HEK293T (cell line): ENCODE results near the gene CUEDC1.

Experiments used
- CTCF ChIA-PET: fragments of 350-600 bp; formaldehyde crosslinking; extraction: SDS; loops from one replicate; lab custom pipeline; 2021; ENCODE audit warnings: antibody characterized with exemption, inconsistent platforms; lab: Yijun Ruan, JAX
- POLR2A ChIA-PET: fragments of 350-600 bp; formaldehyde crosslinking; extraction: SDS; loops from one replicate; lab custom pipeline; 2020; ENCODE audit warnings: antibody characterized with exemption, inconsistent platforms; lab: Yijun Ruan, JAX
- DNase-seq: peaks from one replicate; pipeline ENCODE4 v3.0.0; 2012; ENCODE audit warnings: mixed read lengths; ENCODE audit errors: extremely low spot score
- ARNT ChIP-seq: fragments of 450-650 bp; IDR thresholded peaks from 2 replicates; pipeline ENCODE4 v1.6.1; 2017; ENCODE audit warnings: mild to moderate bottlenecking
- BHLHE40 ChIP-seq: fragments of 450-650 bp; IDR thresholded peaks from 2 replicates; pipeline ENCODE4 v1.6.1; 2016; ENCODE audit warnings: mild to moderate bottlenecking, moderate library complexity, borderline replicate concordance
- CTBP1 ChIP-seq: fragments of 450-650 bp; IDR thresholded peaks from 2 replicates; pipeline ENCODE4 v1.6.1; 2016; ENCODE audit warnings: borderline replicate concordance
- ELF4 ChIP-seq: fragments of 450-650 bp; IDR thresholded peaks from 2 replicates; pipeline ENCODE4 v1.6.1; 2017; ENCODE audit warnings: antibody characterized with exemption
- FOXA1 ChIP-seq: fragments of 450-650 bp; IDR thresholded peaks from 2 replicates; pipeline ENCODE4 v1.6.1; 2016; ENCODE audit warnings: mild to moderate bottlenecking
- FOXK2 ChIP-seq: fragments of 450-650 bp; IDR thresholded peaks from 2 replicates; pipeline ENCODE4 v1.6.1; 2016; ENCODE audit warnings: mild to moderate bottlenecking
- FOXM1 ChIP-seq: fragments of 450-650 bp; IDR thresholded peaks from 2 replicates; pipeline ENCODE4 v1.6.1; 2017; ENCODE audit warnings: mild to moderate bottlenecking, borderline replicate concordance
- HDGF ChIP-seq: fragments of 450-650 bp; IDR thresholded peaks from 2 replicates; pipeline ENCODE4 v1.6.1; 2017; ENCODE audit warnings: antibody characterized with exemption, borderline replicate concordance
- L3MBTL2 ChIP-seq: fragments of 450-650 bp; conservative IDR thresholded peaks from 2 replicates; pipeline ENCODE4 v1.6.1; 2016; ENCODE audit warnings: mild to moderate bottlenecking
- LEF1 ChIP-seq: fragments of 450-650 bp; IDR thresholded peaks from 2 replicates; pipeline ENCODE4 v1.6.1; 2017; ENCODE audit warnings: mild to moderate bottlenecking, borderline replicate concordance
- NFRKB ChIP-seq: fragments of 450-650 bp; IDR thresholded peaks from 2 replicates; pipeline ENCODE4 v1.6.1; 2016; ENCODE audit warnings: mild to moderate bottlenecking, moderate library complexity
- PKNOX1 ChIP-seq: fragments of 450-650 bp; IDR thresholded peaks from 2 replicates; pipeline ENCODE4 v1.6.1; 2016
- SP1 ChIP-seq: fragments of 450-650 bp; IDR thresholded peaks from 2 replicates; pipeline ENCODE4 v1.6.1; 2017
- SUZ12 ChIP-seq: fragments of 450-650 bp; IDR thresholded peaks from 2 replicates; pipeline ENCODE4 v1.6.1; 2016; ENCODE audit warnings: mild to moderate bottlenecking
- TARDBP ChIP-seq: fragments of 450-650 bp; IDR thresholded peaks from 2 replicates; pipeline ENCODE4 v1.6.1; 2016
- ZNF384 ChIP-seq: fragments of 450-650 bp; IDR thresholded peaks from 2 replicates; pipeline ENCODE4 v1.6.1; 2016

CUEDC1 gene

GRCh38 chr17:57880086-57880456 lies 75.1 kb downstream of the CUEDC1 start:
- ChIA-PET POLR2A (interaction anchor here (1.6 kb wide), 1 partner anchor 30 kb away, joined by 8 read pairs; the partner anchor contains the start of gene MRPS23), CTCF (interaction anchor here (2.1 kb wide), 1 partner anchor 12 kb away, joined by 7 read pairs; no protein-coding TSS in a partner anchor)
- no peak for DNase-seq
- TF ChIP-seq ARNT: no peak
- no peak for TF ChIP-seq SP1
- TF ChIP-seq FOXA1: no peak
- TF ChIP-seq FOXK2: no peak
- no peak for TF ChIP-seq NFRKB
- TF ChIP-seq HDGF: no peak
- TF ChIP-seq TARDBP: no peak
- TF ChIP-seq SUZ12: no peak
- TF ChIP-seq FOXM1: no peak
- TF ChIP-seq PKNOX1: no peak

GRCh38 chr17:57879437-57880085 lies 75.7 kb downstream of the CUEDC1 start:
- TF ChIP-seq NFRKB (no peak), ARNT (no peak)
- POLR2A ChIA-PET: interaction anchor here (1.6 kb wide), 1 partner anchor 29 kb away, joined by 8 read pairs; the partner anchor contains the start of gene MRPS23
- DNase-seq: no peak
- CTCF ChIA-PET: interaction anchor here (2.1 kb wide), 1 partner anchor 13 kb away, joined by 7 read pairs; no protein-coding TSS in a partner anchor

- POLR2A ChIA-PET: interaction anchor here (1.0 to 1.2 kb wide), 2 partner anchors 28 to 130 kb away, joined by 3 read pairs; partner anchors contain the start of genes MRPS23 and SRSF1
- TF ChIP-seq HDGF (no peak), BHLHE40 (no peak), ZNF384 (no peak), CTBP1 (no peak), ARNT (no peak), NFRKB (no peak), FOXA1 (no peak), LEF1 (no peak), L3MBTL2 (no peak), SUZ12 (no peak), TARDBP (no peak), FOXK2 (no peak), SP1 (no peak), FOXM1 (no peak), ELF4 (no peak), PKNOX1 (no peak)
- CTCF ChIA-PET: interaction anchor here (0.7 to 1.2 kb wide), 2 partner anchors 122 to 823 kb away, joined by 3 read pairs; no protein-coding TSS in a partner anchor
- DNase-seq: no peak
Measured at GRCh38 chr17:57877803-57878377, 77.3 kb downstream of the CUEDC1 start.

GRCh38 chr17:57876866-57877237 lies 78.4 kb downstream of the CUEDC1 start:
- POLR2A ChIA-PET: interaction anchor here (4.5 kb wide), 1 partner anchor 130 kb away, joined by 27 read pairs; the partner anchor contains the start of gene SRSF1
- no peak for TF ChIP-seq SP1
- no peak for TF ChIP-seq CTBP1
- TF ChIP-seq FOXK2: no peak
- no peak for TF ChIP-seq FOXM1
- no peak for TF ChIP-seq LEF1
- no peak for TF ChIP-seq SUZ12
- TF ChIP-seq TARDBP: no peak
- TF ChIP-seq L3MBTL2: no peak
- no peak for TF ChIP-seq ARNT
- TF ChIP-seq BHLHE40: no peak
- TF ChIP-seq ZNF384: no peak
- TF ChIP-seq ELF4: no peak
- TF ChIP-seq HDGF: no peak
- TF ChIP-seq FOXA1: no peak
- DNase-seq: no peak
- CTCF ChIA-PET: no interaction called here

- POLR2A ChIA-PET: interaction anchor here (0.6 to 4.5 kb wide), 4 partner anchors 8 to 131 kb away, joined by 3 to 27 read pairs (median 8); partner anchors contain the start of genes MRPS23 and SRSF1
- DNase-seq: no peak
- CTCF ChIA-PET: interaction anchor here (0.7 to 1.4 kb wide), 2 partner anchors 16 to 17 kb away, joined by 3 to 7 read pairs; no protein-coding TSS in a partner anchor
Measured at GRCh38 chr17:57876023-57876865, 79.0 kb downstream of the CUEDC1 start.

More at GRCh38 chr17:57876023-57876865, 79.0 kb downstream of the CUEDC1 start:
- TF ChIP-seq SP1 (no peak), PKNOX1 (no peak), FOXM1 (no peak), L3MBTL2 (no peak), CTBP1 (no peak), BHLHE40 (no peak), FOXK2 (no peak)
